GM19455 (cell line): Measurements from ENCODE around the gene LRRC47.
"Not testable (repeated sequence)": the region's sequence is repeated elsewhere in the genome, so short reads cannot be mapped to it uniquely, and the experiment has no call there.

Experiments used
- ATAC-seq: cut with Tn5 transposase; IDR thresholded peaks from one replicate; pipeline ENCODE4 v1.9.1; 2021; ENCODE audit not compliant: unreplicated experiment

The LRRC47 gene

GRCh38 chr1:3816331-3817137 lies 20.2 kb upstream of the LRRC47 start:
- ATAC-seq = no peak

- no peak for ATAC-seq
These were observed 18.7 kb upstream of the LRRC47 start for GRCh38 chr1:3814771-3815561.

GRCh38 chr1:3814065-3814464 lies 17.8 kb upstream of the LRRC47 start:
- ATAC-seq = no peak

DNA sequence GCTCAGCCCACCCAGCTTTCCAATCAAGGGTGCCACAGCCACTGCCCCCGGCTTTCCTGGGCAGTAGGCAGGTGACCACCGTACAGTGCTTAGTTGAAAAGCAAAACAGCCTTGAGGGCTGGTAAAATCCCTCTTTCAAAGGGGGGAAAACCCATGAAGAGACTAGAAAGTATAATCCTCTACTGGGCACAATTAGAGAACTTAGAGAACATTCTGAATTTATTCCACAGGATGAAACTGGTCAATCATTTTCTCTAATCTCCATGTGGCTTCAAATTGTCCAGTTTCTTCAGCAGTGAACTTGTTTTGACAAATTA lies 15.3 kb upstream of the LRRC47 start:
- no peak for ATAC-seq

- not testable (repeated sequence) for ATAC-seq
These were observed 14.0 kb upstream of the LRRC47 start for GRCh38 chr1:3810149-3810761.

- no peak for ATAC-seq
These were observed 13.4 kb upstream of the LRRC47 start for GRCh38 chr1:3809680-3810079.

DNA sequence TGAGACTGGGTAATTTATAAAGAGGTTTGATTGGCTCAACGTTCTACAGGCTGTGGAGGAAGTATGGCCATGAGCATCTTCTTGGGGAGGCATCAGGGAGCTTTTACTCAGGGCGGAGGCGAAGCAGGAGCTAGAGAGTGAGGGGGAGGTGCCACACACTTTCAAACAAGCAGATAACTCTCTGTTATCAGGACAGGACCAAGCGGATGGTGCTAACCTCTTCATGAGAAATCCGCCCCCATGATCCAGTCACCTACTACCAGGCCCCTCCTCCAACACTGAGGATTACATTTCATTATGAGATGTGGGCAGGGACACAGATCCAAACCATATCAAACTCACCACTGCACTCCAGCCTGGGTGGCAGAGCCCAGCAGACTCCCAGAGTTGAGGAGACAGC lies 11.5 kb upstream of the LRRC47 start:
- ATAC-seq = no peak

- no peak for ATAC-seq
These were observed 8.7 kb upstream of the LRRC47 start for GRCh38 chr1:3805038-3805437.

DNA sequence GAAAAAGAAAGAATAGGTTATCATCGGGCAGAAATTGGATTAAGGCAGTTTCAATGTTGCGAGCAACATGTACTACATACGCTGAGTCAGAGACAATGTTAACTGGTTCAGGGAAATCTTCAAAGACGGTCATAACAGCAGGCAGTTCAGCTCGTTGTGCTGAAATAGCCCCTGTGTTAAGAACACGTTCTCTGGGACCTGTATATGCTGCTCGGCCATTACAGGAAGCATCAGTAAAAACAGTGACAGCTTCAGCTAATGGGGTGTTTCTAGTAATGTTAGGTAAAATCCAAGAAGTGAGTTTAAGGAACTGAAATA lies 8.3 kb upstream of the LRRC47 start:
- not testable (repeated sequence) for ATAC-seq

- ATAC-seq = no peak
These were observed 7.8 kb upstream of the LRRC47 start for GRCh38 chr1:3803905-3804626.

- ATAC-seq = not testable (repeated sequence)
These were observed 4.5 kb upstream of the LRRC47 start for GRCh38 chr1:3800795-3801194.

DNA sequence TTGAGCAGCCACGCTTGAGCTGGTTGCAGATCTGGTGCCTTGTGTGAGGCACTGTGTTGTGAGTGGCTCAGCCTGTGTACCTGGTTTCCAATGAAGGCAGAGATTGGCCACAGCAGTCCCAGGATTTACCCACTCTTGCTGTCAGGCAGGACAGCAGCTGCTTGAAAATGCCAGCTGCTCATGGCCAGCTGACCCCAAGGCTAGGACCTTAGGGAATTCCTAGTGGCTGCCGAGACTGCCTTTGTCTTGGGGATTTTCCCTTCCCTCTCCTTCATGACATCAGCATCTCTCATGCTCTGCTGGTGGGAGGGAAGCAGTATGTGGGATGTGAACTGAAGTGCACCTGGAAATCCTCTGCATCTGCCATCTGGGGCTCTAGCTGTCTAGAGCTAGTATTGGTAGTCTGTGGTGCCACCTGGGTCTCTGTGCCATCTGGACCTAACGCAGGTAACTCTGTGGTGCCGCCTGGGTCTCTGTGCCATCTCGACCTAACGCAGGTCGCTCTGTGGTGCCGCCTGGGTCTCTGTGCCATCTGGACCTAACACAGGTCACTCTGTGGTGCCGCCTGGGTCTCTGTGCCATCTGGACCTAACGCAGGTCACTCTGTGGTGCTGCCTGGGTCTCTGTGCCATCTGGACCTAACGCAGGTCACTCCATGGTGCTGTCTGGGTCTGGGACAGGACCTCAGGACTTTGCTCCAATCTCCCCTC lies 3.8 kb upstream of the LRRC47 start:
- no peak for ATAC-seq

- ATAC-seq = peak; percentile 22
These were observed 664 bp downstream of the LRRC47 start for GRCh38 chr1:3795453-3796214.

GRCh38 chr1:3790952-3791351 lies 5.3 kb downstream of the LRRC47 start:
- no peak for ATAC-seq

DNA sequence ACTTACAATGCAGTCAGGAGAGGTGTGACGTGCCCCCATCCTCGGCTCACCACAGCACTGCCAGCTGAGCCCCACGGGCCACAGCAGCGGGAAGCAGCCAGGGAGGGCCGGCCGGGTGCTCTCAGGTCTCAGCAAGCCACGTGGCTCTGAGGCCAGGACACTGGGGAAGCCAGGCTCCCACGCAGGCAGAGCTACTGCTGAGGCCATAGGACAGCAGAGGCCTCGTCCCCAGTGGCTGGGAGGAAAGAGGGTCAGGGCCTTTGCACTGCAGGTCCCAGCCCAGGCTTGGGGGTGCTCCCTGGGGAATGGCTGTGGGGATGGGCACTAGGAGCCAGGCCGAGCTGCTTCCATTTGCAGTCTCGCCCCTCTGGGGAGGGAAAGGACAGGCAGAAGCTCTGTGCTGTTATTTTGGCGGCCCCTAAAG lies 5.8 kb downstream of the LRRC47 start:
- ATAC-seq = no peak

GRCh38 chr1:3789421-3790300 lies 6.6 kb downstream of the LRRC47 start:
- ATAC-seq = no peak

- ATAC-seq = no peak
These were observed 7.4 kb downstream of the LRRC47 start for GRCh38 chr1:3788756-3789420.

DNA sequence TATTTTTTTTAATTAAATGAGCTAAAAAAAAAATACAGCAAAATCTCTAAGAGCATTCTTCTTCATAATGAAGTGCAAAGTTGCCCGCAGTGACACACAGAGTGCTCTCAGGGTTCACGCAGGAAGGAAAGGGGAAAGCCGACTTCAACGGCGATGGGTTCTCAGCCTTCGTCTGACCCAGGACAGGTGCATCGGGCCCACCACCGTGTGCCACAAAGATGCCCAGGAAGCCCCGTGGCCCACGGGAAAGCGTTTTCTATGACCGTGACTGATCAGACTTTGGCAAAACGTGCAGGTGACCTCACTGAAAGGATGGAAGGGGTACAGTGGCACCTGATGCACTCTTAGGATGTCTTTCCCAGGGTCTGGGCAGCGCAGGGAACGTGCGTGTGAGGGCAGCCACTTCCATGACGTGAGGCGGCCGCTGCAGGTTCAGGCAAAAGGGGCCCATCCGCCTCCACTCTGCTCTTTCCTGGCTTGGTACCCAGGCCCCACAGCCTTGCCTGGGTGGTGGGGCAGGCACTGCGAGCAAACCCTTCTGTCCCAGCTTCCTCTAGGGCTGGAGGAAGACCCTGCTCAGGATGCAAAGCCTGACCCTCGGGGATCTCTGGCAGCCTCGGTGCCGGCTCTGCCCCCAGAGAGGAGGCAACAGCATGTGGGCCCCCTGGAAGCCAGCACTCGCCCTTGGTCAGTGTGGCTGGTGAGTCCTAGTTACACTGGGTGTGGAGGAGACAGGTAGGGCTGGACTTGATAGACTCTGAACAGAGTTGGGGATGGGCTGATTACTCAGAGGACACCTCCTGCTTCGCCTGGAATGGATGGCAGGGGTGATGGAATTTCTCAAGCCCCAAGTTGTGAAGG lies 8.3 kb downstream of the LRRC47 start:
- no peak for ATAC-seq
